ENCODE data around the gene ATG3.
"Not testable (repeated sequence)": the region's sequence is repeated elsewhere in the genome, so short reads cannot be mapped to it uniquely, and the experiment has no call there.

The ATG3 gene

DNA sequence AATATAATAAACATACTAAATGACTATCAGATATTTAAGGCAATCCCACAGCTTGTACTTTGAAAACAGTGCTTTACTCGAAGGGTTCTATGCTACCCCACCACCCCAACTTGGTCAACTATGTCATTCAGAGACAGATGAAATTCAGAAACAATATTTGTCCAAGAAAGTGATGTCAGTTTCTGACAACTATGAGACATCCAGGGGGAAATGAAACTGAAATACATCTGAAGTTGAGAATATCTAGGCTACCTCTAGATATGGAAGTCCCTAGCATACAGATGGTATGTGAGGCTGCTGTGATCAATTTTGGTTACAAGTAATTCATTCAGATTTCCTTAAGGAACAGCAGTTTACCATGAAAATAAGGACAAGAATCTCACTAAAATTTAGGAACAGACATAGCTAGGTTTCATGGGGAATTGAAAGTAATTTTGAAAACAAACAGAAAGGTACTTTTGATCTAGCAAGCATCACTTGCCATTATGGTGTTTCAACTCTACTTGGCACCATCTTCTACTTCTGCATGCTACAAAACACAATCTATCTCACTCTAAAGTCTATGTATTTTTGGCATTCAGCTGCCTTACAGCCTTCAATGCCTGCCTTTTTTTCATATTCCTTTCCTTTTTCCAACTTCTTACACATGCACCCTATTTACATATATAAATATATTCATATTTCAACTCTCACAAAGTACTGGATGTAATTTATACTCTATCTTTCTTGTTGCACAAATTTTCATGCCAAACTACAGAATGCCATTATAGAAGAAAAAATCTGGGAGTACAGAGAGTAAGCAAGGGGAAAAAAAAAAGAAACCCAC, 21.7 kb downstream of the ATG3 start:
- no peak overlapping the region for H3K4me3 ChIP-seq (ENCODE audit: low read length)
- TF ChIP-seq ZNF274 (IDR thresholded peaks at IDR 0.05; ENCODE audit: low read depth, low read length), result no peak

DNA sequence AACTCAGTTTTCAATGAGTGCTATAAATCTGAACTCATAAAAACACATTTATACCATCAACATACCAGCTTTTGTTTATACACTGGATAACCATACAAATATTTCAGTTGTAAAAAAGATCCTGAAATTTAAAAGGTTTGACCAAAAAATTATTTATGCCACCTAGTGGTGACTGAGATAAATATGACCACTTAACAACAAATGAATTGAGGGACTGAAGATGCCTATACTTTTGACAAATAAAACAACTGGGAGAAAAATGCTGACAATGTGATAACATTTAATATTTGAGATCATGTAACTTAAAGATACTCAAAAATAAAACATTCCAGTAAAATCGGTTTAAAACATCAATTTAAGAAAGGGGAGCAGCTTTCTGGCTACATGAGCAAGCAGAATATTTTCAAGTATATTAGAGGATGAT, 30.4 kb downstream of the ATG3 start:
- H3K4me3 ChIP-seq (ENCODE audit: low read length), result no peak overlapping the region
- TF ChIP-seq ZNF274 (IDR thresholded peaks at IDR 0.05; ENCODE audit: low read depth, low read length), result no peak

DNA sequence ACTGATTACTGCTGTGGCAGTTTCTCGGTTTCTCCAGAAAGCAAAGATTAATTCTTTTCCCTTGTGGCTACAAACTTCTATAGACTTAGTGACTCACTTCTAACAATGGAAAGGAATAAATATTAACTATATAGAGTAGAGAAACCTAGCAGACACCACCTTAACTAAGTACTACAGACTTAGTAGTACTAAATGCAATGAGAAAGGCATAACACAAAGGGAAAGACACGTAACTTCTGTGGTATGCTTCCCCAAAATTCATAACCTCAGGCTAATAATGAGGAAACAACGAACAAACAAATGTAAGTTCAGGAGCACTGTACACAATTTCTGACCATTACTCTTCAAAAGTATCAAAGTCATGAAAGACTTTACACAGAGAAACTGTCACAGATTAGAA, 31.2 kb downstream of the ATG3 start:
- no peak overlapping the region for H3K4me3 ChIP-seq (ENCODE audit: low read length)
- no peak for TF ChIP-seq ZNF274 (IDR thresholded peaks at IDR 0.05; ENCODE audit: low read depth, low read length)

DNA sequence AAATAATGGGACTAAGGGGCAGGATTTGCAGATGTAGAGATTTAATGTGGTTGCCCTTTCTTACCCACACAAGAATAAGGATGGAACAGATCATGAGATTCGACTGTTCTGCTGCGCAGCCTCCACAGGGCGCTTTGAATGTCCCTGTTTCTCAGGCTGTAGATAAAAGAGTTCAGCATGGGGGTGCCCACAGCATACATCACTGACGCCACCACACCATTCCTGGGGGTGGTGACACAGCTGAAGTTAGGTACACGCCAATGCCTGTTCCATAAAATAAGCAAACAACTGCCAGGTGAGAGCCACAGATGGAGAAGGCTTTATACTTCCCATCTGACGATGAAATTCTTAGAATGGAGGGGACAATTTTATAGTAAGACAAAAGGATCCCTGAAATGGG, 37.6 kb downstream of the ATG3 start:
- H3K4me3 ChIP-seq (ENCODE audit: low read length), result not testable (repeated sequence)

DNA sequence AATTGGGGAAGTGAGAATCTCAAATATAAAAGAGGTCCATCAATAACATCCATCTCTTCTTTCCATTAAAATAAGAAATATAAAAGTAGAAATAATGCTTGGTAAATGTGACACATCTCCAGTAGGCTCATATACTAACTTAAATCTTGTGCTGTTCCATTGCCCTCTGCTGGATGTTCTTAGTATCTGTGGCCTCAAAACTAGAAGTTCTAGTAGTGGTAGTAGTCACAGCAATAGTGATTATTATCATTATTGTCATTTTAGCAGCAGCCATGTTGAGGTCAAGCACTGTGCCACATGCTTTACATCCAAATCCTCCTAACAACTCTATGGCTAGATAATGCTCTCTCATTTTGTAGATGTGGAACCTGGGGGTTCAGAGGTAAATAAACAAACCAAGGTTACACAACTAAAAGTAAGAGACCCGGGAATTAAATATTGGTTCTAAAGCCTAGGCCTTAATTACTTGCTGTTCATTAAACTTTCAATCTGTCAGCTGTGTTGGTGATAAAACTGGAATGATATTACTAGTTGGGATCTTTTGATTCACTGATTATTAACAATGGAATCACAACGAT, 42.2 kb downstream of the ATG3 start:
- TF ChIP-seq ZNF274 (IDR thresholded peaks at IDR 0.05; ENCODE audit: low read depth, low read length), result no peak
- H3K4me3 ChIP-seq (ENCODE audit: low read length), result no peak overlapping the region

DNA sequence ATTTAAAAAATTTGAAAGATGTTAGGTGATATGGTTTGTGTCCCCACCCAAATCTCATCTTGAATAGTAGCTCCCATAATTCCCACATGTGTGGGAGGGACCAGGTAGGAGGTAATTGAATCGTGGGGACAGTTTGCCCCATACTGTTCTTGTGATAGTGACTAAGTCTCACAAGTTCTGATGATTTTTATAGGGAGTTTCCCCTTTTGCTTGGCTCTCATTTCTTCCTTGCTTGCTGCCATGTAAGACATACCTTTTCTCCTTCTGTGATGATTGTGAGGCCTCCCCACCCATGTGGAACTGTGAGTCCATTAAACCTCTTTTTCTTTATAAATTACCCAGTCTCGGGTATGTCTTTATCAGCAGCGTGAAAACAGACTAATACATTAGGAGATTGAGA, 42.8 kb downstream of the ATG3 start:
- H3K4me3 ChIP-seq (ENCODE audit: low read length), result not testable (repeated sequence)

DNA sequence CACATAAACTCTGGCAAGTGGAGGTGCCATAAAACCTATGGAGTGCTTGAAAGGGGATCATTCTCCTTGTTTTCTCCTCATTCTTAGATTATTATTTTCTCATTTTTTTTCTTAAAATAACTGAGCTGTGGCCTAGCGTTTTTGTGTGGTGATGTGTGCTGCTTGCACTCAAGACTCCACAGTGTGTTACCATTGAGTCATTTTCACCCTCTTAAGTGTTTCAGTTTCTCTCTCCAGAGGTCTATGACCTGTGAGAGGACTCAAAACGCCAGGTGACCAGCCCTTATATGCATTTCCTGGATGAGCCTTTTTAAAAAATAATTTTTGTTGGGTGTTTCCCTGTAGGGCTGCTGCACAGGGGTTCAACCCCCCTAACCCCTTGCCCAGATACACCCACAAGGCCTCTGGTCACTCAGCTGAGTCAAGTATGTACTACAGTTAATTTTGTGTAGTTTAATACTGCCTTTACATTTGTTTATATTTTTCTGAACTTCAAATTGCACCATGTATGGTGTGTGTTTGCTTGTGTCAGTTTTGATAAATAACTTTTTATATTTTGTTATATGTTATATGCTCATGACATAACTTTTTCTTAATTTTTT, 47.1 kb downstream of the ATG3 start:
- no peak for TF ChIP-seq ZNF274 (IDR thresholded peaks at IDR 0.05; ENCODE audit: low read depth, low read length)
- no peak overlapping the region; the same call in 1 of the 2 replicates for H3K4me3 ChIP-seq (ENCODE audit: low read length)

DNA sequence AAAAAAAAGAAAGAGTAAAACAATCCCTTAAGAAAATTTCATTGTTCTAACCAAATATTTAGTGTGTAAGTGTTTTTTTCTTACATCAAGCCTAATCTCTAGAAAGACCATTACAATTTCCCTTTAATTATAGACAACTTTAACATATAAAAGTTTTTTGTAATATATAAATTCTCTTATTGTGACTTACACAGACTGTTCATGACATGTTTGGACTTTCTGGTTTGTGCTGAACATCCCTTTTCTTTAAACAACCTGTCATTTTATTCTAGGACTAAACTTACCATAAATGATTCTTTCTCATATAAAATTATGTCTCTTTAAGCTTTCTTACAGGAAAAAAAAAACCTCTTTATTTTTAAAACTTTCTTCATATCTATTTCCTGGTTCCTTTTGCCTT, 49.4 kb downstream of the ATG3 start:
- TF ChIP-seq ZNF274 (IDR thresholded peaks at IDR 0.05; ENCODE audit: low read depth, low read length), result no peak
- no peak overlapping the region for H3K4me3 ChIP-seq (ENCODE audit: low read length)

DNA sequence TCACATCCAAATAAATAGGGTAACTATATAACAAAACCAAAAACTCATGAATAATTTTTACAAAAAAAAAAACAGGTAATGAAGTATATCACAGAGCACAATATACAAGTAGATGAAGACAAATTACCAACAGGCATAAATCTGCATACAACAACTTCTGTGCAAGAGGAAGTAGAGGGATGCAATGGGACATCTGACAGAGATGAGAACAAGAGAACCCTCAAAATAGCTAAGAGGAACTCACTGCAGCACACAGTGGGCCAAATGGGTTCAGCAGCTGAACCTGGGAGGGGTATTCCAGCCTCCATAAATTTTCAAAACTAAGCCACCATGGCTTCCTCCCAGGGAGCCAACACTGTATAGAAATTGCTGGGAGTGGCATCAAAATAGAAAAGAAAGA, 52.9 kb downstream of the ATG3 start:
- H3K4me3 ChIP-seq (ENCODE audit: low read length), result no peak overlapping the region
- TF ChIP-seq ZNF274 (IDR thresholded peaks at IDR 0.05; ENCODE audit: low read depth, low read length), result no peak

DNA sequence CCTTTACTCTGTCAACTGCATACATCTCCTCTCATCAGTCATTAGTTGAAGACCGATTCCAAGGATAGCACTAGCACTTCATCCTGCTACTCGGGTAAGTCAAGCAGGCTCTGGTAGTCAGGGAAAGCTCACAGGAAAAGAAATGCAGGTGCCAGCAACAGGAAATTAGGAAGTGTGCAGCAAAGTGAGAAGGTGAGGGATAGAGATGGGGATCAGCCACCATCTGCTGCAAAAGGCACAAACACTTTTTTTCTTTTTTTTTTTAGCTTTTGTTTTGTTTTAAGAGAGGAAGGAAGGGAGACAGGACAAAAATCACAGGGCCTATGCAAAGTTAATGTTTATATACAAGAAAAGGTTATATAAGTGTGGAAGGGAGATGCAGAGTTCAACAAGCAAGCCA, 53.5 kb downstream of the ATG3 start:
- H3K4me3 ChIP-seq (ENCODE audit: low read length), result no peak overlapping the region
- TF ChIP-seq ZNF274 (IDR thresholded peaks at IDR 0.05; ENCODE audit: low read depth, low read length), result no peak

DNA sequence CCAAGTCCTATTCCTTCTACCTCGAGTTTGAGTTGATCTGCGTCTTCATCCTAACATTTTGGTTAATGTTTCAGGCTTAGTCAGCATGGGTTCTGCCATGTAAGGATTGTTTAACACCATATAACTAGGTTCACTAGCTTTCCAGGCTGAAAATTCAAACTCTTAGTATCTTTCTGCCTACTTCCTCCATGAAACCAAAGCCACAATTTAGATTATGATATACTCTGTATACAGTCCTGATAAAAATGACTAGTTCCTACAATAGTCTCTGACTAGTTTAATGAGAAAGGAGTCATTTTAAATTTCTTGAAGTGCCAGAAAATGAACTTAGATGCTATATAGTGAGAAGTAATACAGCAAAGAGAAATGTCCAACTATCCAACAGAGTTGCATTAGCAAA, 55.9 kb downstream of the ATG3 start:
- no peak for TF ChIP-seq ZNF274 (IDR thresholded peaks at IDR 0.05; ENCODE audit: low read depth, low read length)

DNA sequence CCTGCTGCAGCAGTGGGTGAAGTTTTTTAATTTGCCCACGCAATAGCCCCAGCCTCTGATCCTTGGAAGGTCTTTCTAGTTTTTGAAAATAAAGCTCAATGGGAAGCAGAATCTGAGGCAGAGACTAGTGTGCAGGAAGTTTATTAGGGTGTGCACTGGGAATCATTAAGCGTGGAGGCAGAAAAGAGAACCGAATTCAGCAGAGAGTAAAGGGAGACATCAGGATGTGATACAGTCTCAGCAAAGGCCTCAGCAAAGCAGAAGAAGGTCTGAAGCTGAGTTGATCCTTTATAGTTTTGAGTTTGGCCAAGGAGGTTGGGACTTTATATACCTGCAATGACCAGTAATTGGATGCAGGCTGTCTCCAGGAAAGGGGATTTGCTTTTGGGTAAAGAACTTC, 57.6 kb downstream of the ATG3 start:
- TF ChIP-seq ZNF274 (IDR thresholded peaks at IDR 0.05; ENCODE audit: low read depth, low read length), result no peak

More for the DNA sequence above, 55.9 kb downstream of the ATG3 start:
- H3K4me3 ChIP-seq (ENCODE audit: low read length), result no peak overlapping the region

DNA sequence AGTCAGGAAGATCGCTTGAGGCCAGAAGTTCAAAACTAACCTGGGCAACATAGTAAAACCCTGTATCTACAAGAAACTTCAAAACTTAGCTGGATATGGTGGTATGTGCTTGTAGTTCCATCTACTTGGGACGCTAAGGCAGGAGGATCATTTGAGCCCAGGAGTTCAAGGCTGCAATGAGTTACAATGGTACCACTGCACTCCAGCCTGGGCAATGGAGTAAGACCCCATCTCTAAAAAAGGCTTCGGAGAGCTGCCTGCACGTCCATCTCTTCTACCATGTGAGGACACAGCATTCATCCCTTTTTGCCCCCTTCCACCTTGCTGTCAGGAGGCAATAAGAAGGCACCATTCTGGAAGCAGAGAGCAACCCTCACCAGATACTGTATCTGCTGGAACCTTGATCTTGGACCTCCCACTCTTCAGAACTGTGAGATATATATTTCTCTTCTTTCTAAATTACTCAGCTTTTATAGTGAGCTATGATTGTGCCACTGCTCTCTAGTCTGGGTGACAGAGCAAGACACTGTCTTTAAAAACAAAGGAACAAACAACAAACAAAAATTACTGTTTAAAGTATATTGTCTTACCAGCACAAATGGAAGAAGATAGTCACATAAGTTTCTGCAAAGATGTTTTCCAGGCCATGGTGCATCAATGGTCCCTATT, 58.3 kb downstream of the ATG3 start:
- H3K4me3 ChIP-seq (ENCODE audit: low read length), result no peak overlapping the region
- TF ChIP-seq ZNF274 (IDR thresholded peaks at IDR 0.05; ENCODE audit: low read depth, low read length), result no peak

More for the DNA sequence above, 57.6 kb downstream of the ATG3 start:
- no peak overlapping the region for H3K4me3 ChIP-seq (ENCODE audit: low read length)

DNA sequence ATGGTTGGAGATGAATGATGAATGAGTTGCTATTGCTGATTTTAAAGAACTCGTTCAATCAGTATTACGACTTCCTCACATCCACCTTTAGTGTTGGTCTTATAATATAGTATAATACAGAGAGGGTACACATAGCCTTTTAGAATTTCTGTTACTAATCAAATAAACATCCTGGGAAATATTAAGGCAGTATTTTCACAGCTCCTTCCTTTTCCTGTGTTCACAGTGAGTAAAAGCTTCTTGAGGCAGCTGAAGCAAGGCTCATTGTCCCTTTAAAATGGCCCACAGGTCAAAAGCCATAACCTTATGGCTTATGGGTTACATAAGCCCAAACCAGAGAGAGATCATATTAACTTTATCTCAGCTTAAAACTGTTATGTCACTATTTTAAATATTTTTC, 61.1 kb downstream of the ATG3 start:
- no peak for TF ChIP-seq ZNF274 (IDR thresholded peaks at IDR 0.05; ENCODE audit: low read depth, low read length)
- H3K4me3 ChIP-seq (ENCODE audit: low read length), result no peak overlapping the region

All from GM08714 (cell line).